GM21526 (cell line): ENCODE measurements around the gene NEGR1.
"Not testable (repeated sequence)": the region's sequence is repeated elsewhere in the genome, so short reads cannot be mapped to it uniquely, and the experiment has no call there.

Experiments used
- ATAC-seq: cut with Tn5 transposase; IDR thresholded peaks from one replicate; pipeline ENCODE4 v1.9.1; 2021; ENCODE audit warnings: moderate library complexity; ENCODE audit not compliant: unreplicated experiment, low FRiP score

The NEGR1 gene

GRCh38 chr1:71964188-71964587 is 318.2 kb downstream of the NEGR1 start:
- ATAC-seq = no peak

- no peak for ATAC-seq
Observed at GRCh38 chr1:71956613-71957285, 325.6 kb downstream of the NEGR1 start.

- ATAC-seq = no peak
Observed at GRCh38 chr1:71950579-71950978, 331.8 kb downstream of the NEGR1 start.

- no peak for ATAC-seq
Observed at GRCh38 chr1:71949681-71950080, 332.7 kb downstream of the NEGR1 start.

GRCh38 chr1:71948561-71948960 is 333.8 kb downstream of the NEGR1 start:
- ATAC-seq = no peak

GRCh38 chr1:71944006-71944405 is 338.3 kb downstream of the NEGR1 start:
- no peak for ATAC-seq

- ATAC-seq = no peak
Observed at GRCh38 chr1:71940261-71940660, 342.1 kb downstream of the NEGR1 start.

GRCh38 chr1:71930511-71930910 is 351.8 kb downstream of the NEGR1 start:
- no peak for ATAC-seq

GRCh38 chr1:71921935-71922559 is 360.3 kb downstream of the NEGR1 start:
- ATAC-seq = no peak

- no peak for ATAC-seq
Observed at GRCh38 chr1:71921204-71921603, 361.1 kb downstream of the NEGR1 start.

GRCh38 chr1:71920556-71920955 is 361.8 kb downstream of the NEGR1 start:
- no peak for ATAC-seq

- ATAC-seq = no peak
Observed at GRCh38 chr1:71919811-71920509, 362.4 kb downstream of the NEGR1 start.

- no peak for ATAC-seq
Observed at GRCh38 chr1:71918630-71919029, 363.7 kb downstream of the NEGR1 start.

GRCh38 chr1:71916894-71917293 is 365.4 kb downstream of the NEGR1 start:
- ATAC-seq = no peak

GRCh38 chr1:71914626-71915025 is 367.7 kb downstream of the NEGR1 start:
- no peak for ATAC-seq

- ATAC-seq = no peak
Observed at GRCh38 chr1:71908871-71909390, 373.4 kb downstream of the NEGR1 start.

- no peak for ATAC-seq
Observed at GRCh38 chr1:71908303-71908702, 374.0 kb downstream of the NEGR1 start.

- no peak for ATAC-seq
Observed at GRCh38 chr1:71899881-71900280, 382.5 kb downstream of the NEGR1 start.

GRCh38 chr1:71888166-71888565 is 394.2 kb downstream of the NEGR1 start:
- not testable (repeated sequence) for ATAC-seq

- ATAC-seq = no peak
Observed at GRCh38 chr1:71885171-71885570, 397.2 kb downstream of the NEGR1 start.

GRCh38 chr1:71882637-71883036 is 399.7 kb downstream of the NEGR1 start:
- ATAC-seq = no peak

GRCh38 chr1:71882226-71882625 is 400.1 kb downstream of the NEGR1 start:
- ATAC-seq = no peak
